HepG2 (cell line): ENCODE data around the gene NDUFC1. TPM values are rescaled to one million over a fixed set of nuclear protein-coding genes. Genes with fewer than 3 reads are reported as not detected.

Source experiments
- AGO2 ChIP-seq: fragments of 200-400 bp; formaldehyde crosslinking; optimal IDR thresholded peaks from 2 replicates; pipeline ENCODE3; 2017; ENCODE audit warnings: mild to moderate bottlenecking, low read depth, low read length, moderate library complexity
- ARNT2 ChIP-seq: sonication (generic); formaldehyde crosslinking; IDR thresholded peaks from 2 replicates; pipeline ENCODE4 v1.8.0; 2022; ENCODE audit warnings: mild to moderate bottlenecking, low read depth, missing genetic modification reagents, moderate library complexity
- BCL3 ChIP-seq: sonication (generic); formaldehyde crosslinking; IDR thresholded peaks from 2 replicates; pipeline ENCODE4 v1.5.1; 2020; ENCODE audit warnings: mild to moderate bottlenecking, missing genetic modification reagents, moderate library complexity
- BORCS8-MEF2B ChIP-seq: sonication (generic); formaldehyde crosslinking; IDR thresholded peaks from 2 replicates; pipeline ENCODE4 v1.8.0; 2022; ENCODE audit warnings: mild to moderate bottlenecking, missing genetic modification reagents
- DR1 ChIP-seq: sonication (generic); formaldehyde crosslinking; IDR thresholded peaks from 2 replicates; pipeline ENCODE4 v1.8.0; 2021; ENCODE audit warnings: mild to moderate bottlenecking, missing genetic modification reagents, inconsistent platforms
- FOXA3 ChIP-seq: IDR thresholded peaks from 2 replicates; pipeline ENCODE4 v1.6.1; 2016; ENCODE audit warnings: missing genetic modification reagents, missing compliant biosample characterization
- HMGXB3 ChIP-seq: sonication (generic); formaldehyde crosslinking; IDR thresholded peaks from 2 replicates; pipeline ENCODE4 v1.4.0; 2020; ENCODE audit warnings: missing genetic modification reagents, borderline replicate concordance
- JDP2 ChIP-seq: sonication (generic); formaldehyde crosslinking; IDR thresholded peaks from 2 replicates; pipeline ENCODE4 v1.8.1; 2022; ENCODE audit warnings: missing genetic modification reagents, borderline replicate concordance
- MAFF ChIP-seq: IDR thresholded peaks from 2 replicates; pipeline ENCODE4 v1.6.1; 2011; ENCODE audit warnings: low read depth, low read length, improper control_type of control experiment
- NR2F2 ChIP-seq: IDR thresholded peaks from 2 replicates; pipeline ENCODE4 v1.6.1; 2012; ENCODE audit warnings: low read depth, inconsistent platforms, borderline replicate concordance
- RFXANK ChIP-seq: IDR thresholded peaks from 2 replicates; pipeline ENCODE4 v1.6.1; 2016
- SP2 ChIP-seq: sonication (generic); formaldehyde crosslinking; IDR thresholded peaks from 2 replicates; pipeline ENCODE4 v1.5.1; 2020; ENCODE audit warnings: mild to moderate bottlenecking, missing genetic modification reagents
- TERF1 ChIP-seq: sonication (generic); formaldehyde crosslinking; IDR thresholded peaks from 2 replicates; pipeline ENCODE4 v1.8.0; 2022; ENCODE audit warnings: mild to moderate bottlenecking, missing genetic modification reagents, moderate library complexity
- YEATS2 ChIP-seq: sonication (generic); formaldehyde crosslinking; IDR thresholded peaks from 2 replicates; pipeline ENCODE4 v1.4.0; 2020; ENCODE audit warnings: missing genetic modification reagents, borderline replicate concordance
- ZBTB46 ChIP-seq: sonication (generic); formaldehyde crosslinking; IDR thresholded peaks from 2 replicates; pipeline ENCODE4 v1.4.0; 2020; ENCODE audit warnings: mild to moderate bottlenecking, missing genetic modification reagents, borderline replicate concordance
- ZEB1 ChIP-seq: IDR thresholded peaks from 2 replicates; pipeline ENCODE4 v1.6.1; 2012; ENCODE audit warnings: mild to moderate bottlenecking, low read depth, inconsistent platforms; ENCODE audit not compliant: insufficient replicate concordance
- ZFP36L1 ChIP-seq: sonication (generic); formaldehyde crosslinking; IDR thresholded peaks from 2 replicates; pipeline ENCODE4 v1.8.0; 2022; ENCODE audit warnings: mild to moderate bottlenecking, missing genetic modification reagents, moderate library complexity
- ZNF468 ChIP-seq: sonication (generic); formaldehyde crosslinking; IDR thresholded peaks from 2 replicates; pipeline ENCODE4 v1.8.0; 2022; ENCODE audit warnings: mild to moderate bottlenecking, moderate library complexity, missing genetic modification reagents
- ZNF501 ChIP-seq: sonication (generic); formaldehyde crosslinking; IDR thresholded peaks from 2 replicates; pipeline ENCODE4 v1.5.1; 2020; ENCODE audit warnings: mild to moderate bottlenecking, moderate library complexity, missing genetic modification reagents
- ZNF749 ChIP-seq: sonication (generic); formaldehyde crosslinking; IDR thresholded peaks from 2 replicates; pipeline ENCODE4 v1.8.0; 2022; ENCODE audit warnings: mild to moderate bottlenecking, missing genetic modification reagents, moderate library complexity, borderline replicate concordance
- ZNF891 ChIP-seq: sonication (generic); formaldehyde crosslinking; IDR thresholded peaks from 2 replicates; pipeline ENCODE4 v1.5.0; 2020; ENCODE audit warnings: mild to moderate bottlenecking, missing genetic modification reagents
- polyA plus RNA-seq, 8 experiments: library from polyadenylated mRNA; depleted of rRNA in 3 of 8; stranded (reverse) in 7 of 8; unstranded in 1 of 8; fragments of >200 nt; fragmentation: Illumina TruSeq in 4 of 8; extraction: Trizol in 4 of 8; gene quantifications; 2 replicates each; pipeline versions ENCODE4 v1.2.1 to v1.2.3, GENCODE V29; 2011 to 2016; ENCODE audit warnings: low read depth in 4 of 8, missing spikeins in 1 of 8, mixed read lengths in 1 of 8; ENCODE audit not compliant: insufficient read depth in 1 of 8
- total RNA-seq, 5 experiments: library from RNA; depleted of rRNA; stranded (reverse); fragments of >200 nt; fragmentation: Illumina TruSeq; extraction: Trizol; gene quantifications; 2 replicates each; pipeline ENCODE4 v1.2.3, GENCODE V29; 2016; ENCODE audit warnings: low read depth in 1 of 5

The NDUFC1 gene
- total and polyA plus RNA-seq, 2 of the 13 experiments (the other 11 are each of a cell fraction or from before 2014, with no cell fraction given) = 43.4 to 96.4 TPM

GRCh38 chr4:139301113-139301820 is 1.0 kb downstream of the NDUFC1 start, which contains the start of gene NAA15 (continued):
- TF ChIP-seq ZEB1 = no peak
- no peak; the same call in 1 of the 2 replicates for TF ChIP-seq ZNF749
- peak; percentile 86; the same call in 1 of the 2 replicates for TF ChIP-seq YEATS2 (CRISPR knock-in tag)
- peak; percentile 36; the same call in 1 of the 2 replicates for TF ChIP-seq FOXA3 (CRISPR knock-in tag)
- TF ChIP-seq ZNF501 (CRISPR knock-in tag) = peak; percentile 77
- TF ChIP-seq ZBTB46 = 0 out of 2 replicates have a peak, but pooled peaks have one; percentile 20
- TF ChIP-seq BCL3 = peak; percentile 12; the same call in 1 of the 2 replicates
- no peak; the same call in 1 of the 2 replicates for TF ChIP-seq ZFP36L1 (CRISPR knock-in tag)
- peak; percentile 88 for TF ChIP-seq BORCS8-MEF2B (CRISPR knock-in tag)
- TF ChIP-seq MAFF = peak; percentile 50; the same call in 1 of the 2 replicates
- no peak for TF ChIP-seq JDP2
- TF ChIP-seq NR2F2 = no peak
- TF ChIP-seq RFXANK (CRISPR knock-in tag) = peak; percentile 82; the same call in 1 of the 2 replicates
- peak; percentile 78 for TF ChIP-seq AGO2
- TF ChIP-seq HMGXB3 (CRISPR knock-in tag) = peak; percentile 81; the same call in 1 of the 2 replicates
- TF ChIP-seq SP2 (CRISPR knock-in tag) = peak; percentile 78
- peak; percentile 91; the same call in 1 of the 2 replicates for TF ChIP-seq DR1 (CRISPR knock-in tag)
- TF ChIP-seq TERF1 (CRISPR knock-in tag) = no peak
- TF ChIP-seq ARNT2 (CRISPR knock-in tag) = 0 out of 2 replicates have a peak, but pooled peaks have one; percentile 13
- TF ChIP-seq ZNF891 (CRISPR knock-in tag) = peak; percentile 67; the same call in 1 of the 2 replicates
- no peak for TF ChIP-seq ZNF468 (CRISPR knock-in tag)
